MV-4-11 (cell line): ENCODE measurements around the gene PRKAG2.
"Not testable (repeated sequence)": the region's sequence is repeated elsewhere in the genome, so short reads cannot be mapped to it uniquely, and the experiment has no call there.

Source experiments
- DNase-seq: peaks from one replicate; lab custom pipeline; 2025; lab: John Stamatoyannopoulos, UW

Gene PRKAG2

DNA sequence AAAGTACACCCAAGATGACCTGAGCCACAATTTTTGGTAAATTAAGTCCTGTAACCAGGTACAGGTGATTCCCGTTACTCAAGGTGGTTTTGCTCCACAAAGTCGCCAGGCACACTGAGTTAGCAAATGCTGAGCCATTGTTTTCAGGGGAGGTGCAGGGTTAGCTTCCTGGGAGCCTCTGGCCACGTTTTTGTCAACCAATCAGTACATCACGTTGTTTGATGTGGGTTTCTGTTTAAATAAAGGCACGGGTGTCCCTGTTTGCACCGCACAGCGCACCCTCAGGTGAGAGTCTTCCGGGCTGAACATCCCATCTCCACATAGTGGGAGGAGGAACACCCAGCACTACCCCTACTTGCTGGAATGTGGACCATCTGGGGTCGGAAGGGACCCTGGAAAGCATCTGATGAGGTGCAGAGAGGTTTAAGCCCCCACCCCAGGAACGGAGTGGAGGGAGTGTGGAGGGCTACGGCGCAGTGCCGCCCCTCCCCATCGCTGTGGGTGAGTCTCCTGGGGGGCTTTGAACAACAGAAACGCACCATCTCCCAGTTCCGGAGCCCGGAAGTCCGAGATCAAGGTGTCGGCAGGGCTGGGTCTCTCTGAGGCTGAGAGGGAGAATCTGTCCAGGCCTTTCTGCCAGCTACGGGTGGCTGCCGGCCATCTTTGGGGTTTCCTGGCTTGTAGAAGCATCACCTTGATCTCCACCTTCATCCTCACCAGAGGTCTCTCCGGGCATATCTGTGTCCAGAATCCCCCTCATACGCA is 42.5 kb downstream of the PRKAG2 start:
- no peak for DNase-seq

DNA sequence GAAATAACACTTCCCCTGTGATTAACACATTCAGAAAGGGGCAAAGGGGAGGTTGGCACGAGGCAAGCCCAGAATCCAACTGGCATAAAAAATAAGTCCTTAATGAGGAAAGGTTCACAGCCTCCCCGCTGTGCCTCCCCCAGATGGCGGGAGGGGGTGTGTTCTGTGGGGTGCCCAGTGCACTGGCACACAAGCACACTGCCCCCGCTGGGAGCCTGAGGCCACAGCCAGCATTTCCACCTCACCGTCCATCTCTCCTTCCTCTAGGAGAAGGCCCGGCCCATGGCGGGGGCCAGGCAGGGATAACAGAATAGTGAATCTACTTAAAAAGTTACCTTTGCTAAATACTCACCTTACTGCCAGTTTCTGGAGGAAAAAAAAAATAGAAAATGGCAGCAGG is 43.2 kb downstream of the PRKAG2 start:
- DNase-seq, result no peak

- DNase-seq, result no peak
These were observed 43.7 kb downstream of the PRKAG2 start for GRCh38 chr7:151833213-151833651.

- no peak for DNase-seq
These were observed 44.3 kb downstream of the PRKAG2 start for GRCh38 chr7:151832656-151833055.

GRCh38 chr7:151832138-151832537 is 44.8 kb downstream of the PRKAG2 start:
- DNase-seq, result no peak

- no peak for DNase-seq
These were observed 45.3 kb downstream of the PRKAG2 start for GRCh38 chr7:151831606-151832005.

GRCh38 chr7:151830121-151830830 is 46.6 kb downstream of the PRKAG2 start:
- DNase-seq, result no peak

DNA sequence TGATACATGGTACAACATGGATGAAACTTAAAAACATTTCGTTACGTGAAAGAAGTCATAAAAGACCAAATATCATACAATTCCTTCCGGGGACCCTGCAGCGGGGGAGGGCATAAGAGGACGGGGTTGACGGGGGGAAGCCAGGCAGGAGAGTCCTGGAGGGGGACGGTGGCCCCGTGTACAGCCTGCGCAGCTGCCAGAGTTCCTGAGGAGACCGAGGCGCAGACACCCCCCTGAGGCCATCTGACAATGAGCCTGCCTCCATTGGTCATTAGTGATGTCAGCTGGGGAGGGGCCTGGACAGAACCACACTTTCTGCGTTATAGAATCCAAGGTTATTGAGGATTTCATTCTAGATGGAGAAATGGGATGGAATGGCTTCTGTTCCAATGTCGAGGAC is 47.2 kb downstream of the PRKAG2 start:
- DNase-seq, result no peak

- DNase-seq, result no peak
These were observed 49.3 kb downstream of the PRKAG2 start for GRCh38 chr7:151827620-151828019.

DNA sequence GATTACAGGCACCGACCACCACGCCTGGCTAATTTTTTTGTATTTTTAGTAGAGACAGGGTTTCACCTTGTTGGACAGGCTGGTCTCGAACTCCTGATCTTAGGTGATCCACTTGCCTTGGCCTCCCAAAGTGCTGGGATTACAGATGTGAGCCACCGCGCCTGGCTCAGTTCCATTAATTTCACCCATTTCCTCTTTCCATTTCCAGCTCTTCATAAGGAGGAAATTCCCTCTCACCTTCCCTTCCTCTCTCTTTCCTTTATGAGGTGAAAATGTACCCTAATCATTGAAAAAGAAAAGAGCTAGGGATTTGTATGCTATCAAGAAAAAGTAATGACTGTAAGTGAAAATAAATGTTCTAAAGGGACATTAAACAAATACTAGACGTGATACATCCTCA is 50.6 kb downstream of the PRKAG2 start:
- not testable (repeated sequence) for DNase-seq

- no peak for DNase-seq
These were observed 51.2 kb downstream of the PRKAG2 start for GRCh38 chr7:151825721-151826120.

DNA sequence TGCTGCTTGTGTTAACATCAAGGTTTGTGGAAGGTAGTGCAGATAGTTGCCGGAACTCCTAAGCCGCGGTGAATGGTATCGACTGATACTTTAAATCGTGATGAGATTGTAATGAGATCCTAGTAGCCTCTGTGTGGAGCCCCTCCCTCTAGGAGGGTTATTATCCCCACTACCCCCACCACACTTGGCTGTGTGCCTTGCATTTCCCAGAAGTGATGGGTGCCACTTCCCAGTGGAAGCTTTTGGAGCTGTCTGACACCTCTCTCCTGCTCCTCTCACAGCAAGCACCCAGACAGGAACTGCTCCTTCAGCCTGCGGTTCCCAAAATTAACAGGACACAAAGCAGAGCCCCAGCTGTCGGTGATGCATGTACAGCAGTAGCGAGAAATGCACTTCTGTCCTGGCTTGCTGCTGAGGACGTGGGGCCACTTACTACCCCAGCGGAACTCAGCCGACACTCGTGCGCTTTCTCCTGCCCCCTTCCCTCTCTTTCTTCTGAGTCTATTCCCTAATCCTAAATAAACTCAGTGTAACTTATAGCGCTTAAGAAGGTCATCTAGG is 52.5 kb downstream of the PRKAG2 start:
- no peak for DNase-seq

DNA sequence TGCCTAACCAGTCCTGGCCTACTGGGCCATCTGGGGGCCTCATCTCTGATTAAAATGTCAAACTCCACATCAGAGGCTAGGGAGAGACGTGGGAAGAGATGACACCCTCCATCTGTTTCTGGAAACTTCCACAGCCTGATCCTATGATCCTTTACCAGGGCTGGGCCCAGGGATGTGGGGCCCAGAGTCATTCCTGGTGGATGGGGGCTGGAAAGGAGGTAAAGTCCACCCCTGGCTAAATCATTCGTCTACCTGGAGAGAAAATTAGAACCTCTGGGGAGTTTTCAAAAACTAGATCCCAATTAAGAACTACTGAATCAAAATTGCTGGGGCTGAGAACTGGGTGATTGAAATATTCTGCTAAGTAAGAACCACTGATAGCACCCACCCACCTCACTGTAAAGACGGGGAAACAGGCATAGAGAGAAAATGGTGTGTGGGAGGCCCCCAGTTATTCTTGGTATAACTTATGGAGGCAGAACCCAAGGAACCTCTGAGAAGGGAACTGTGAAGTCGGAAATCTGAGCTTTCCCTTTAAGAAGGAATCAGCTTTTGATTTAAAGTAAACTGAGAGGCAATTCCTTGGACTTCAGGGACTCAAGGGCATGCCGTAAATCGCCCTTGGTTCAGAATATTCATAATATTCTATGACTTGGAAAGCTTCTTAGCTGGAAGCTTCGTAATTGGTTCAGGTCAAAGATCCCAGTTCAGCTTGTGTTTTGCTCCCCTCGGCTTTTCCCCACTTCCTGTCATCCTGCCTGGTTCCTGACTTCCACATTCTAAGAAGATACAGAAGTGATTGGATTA is 53.1 kb downstream of the PRKAG2 start:
- no peak for DNase-seq

DNA sequence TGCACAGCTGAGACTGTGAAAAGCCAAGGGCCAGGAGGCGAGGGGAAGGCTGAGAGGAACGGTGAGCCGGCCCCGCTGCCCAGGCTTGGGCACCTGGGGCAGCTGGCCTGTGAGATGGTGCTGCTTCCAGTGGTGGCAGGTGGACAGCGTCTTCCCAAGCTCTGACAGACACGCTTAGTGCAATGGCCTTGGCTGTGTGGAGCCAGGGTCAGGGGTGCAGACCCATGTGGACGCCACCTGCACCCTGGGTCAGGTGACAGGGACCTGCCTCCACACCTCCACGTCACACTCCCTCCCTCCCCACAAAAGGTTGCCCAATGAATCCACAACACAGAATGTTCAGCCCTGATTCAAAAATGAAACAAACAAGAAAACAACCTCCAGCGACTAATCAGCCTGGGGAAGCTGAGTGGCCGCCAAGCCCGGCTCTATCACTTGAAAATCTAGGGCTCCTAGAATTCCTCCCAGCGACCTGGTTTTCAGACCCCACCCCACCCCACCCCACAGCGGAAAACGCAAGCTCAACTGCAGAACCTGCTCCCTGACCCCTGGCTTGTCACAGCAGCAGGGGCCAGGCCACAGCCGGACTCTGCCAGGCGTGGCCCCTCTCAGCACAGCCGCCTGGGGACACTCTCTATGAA is 54.3 kb downstream of the PRKAG2 start:
- DNase-seq, result no peak

DNA sequence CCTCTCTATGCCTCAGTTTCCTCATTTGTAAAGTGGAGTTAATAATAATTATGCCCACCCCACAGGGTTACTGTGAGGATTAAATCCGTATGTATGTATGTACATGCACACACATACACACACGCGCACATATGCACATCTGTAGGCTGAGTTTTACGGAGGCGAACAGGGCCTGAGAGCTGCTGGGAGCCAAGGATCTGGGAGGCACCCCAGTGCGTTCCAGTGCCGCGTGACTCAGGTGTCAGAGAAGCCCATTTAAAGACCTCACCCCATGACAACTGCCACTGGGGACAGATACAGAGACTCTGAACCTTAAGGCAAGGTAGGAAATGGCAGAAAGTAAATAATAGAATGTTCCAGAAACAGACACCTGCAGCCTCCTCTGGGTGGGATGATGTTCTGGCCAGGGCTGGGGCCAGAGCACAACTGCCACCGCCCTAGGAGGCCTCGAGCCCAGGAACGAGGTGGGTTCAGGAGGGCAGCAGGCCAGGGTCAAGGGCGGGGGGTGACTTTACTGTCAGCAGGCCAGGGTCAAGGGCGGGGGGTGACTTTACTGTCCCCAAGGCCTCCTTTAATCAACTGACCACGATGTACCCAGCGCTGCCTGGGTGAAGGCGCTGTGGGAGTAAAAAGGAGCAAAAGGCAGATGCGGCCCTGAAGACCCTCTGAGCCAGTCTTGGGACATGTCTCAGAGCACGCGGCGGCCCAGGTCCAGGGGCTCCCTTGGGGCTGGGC is 54.9 kb downstream of the PRKAG2 start:
- no peak for DNase-seq

DNA sequence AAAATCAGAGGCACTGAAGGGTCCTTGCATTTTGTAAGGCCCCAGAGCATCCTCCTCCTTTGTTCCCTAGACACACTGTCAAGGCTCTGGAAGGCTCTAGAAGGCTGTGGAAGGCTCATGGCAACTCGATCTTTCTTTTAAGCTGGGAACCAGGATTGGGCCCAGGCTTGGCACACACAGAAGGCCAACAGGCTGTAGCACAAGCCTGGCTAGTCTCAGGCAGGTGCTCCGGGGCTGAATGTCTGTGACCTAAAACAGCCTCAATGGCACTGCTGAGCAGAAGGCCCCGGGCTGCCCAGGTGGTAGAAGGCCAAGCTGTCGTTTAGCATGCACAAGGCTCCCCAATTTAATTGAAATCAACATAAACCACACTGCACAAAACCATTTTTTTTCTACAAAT is 55.7 kb downstream of the PRKAG2 start:
- no peak for DNase-seq

- DNase-seq, result no peak
These were observed 56.3 kb downstream of the PRKAG2 start for GRCh38 chr7:151820491-151821105.

- no peak for DNase-seq
These were observed 57.0 kb downstream of the PRKAG2 start for GRCh38 chr7:151819866-151820265.

DNA sequence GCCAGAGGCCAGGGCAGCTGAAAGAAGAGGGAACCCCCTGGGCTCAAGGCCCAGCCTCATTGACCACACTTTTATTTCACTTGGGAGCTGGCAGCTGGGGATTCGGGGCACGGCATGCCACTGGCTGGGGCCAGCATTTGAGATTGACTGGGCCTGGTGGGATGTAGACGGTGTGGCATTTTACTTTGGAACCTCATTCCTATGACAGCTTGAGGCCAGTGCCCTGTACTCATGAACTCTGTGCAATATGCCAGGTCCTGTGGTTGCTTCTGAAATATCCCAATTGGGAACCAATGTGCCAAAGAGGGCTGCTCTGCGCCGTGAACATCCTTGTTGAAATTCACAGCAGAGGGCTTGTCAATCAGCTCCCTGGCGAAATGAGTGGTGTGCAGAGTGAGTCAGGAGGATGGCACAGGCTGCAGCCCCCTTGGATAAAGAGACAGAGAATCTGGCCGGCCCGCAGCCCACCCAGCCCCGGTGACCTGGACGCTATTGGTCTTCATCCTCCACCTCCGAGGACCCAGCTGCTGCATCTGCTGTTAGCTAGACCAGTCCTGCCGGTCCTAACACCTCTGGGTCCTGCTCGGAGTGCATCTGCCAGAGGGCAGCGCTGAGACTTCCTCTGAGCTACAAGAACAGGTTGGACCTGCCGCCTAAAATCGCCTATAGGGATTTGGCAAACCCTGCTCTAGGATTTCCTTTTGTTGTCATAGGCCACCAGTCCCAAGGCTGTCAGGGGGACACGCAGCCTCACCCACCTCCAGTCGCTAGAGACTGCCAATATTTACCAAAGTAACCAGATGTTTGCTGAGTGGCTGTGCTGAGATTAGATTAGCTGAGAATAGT is 58.0 kb downstream of the PRKAG2 start:
- DNase-seq, result no peak
